ENCODE measurements around the gene GTF2IRD1.
"Not testable (repeated sequence)": the region's sequence is repeated elsewhere in the genome, so short reads cannot be mapped to it uniquely, and the experiment has no call there.

Gene GTF2IRD1

GRCh38 chr7:74493295-74493694, 39.6 kb downstream of the GTF2IRD1 start:
- no peak for ATAC-seq
- no peak for DNase-seq

- DNase-seq, result no peak
- no peak for ATAC-seq
Measured at GRCh38 chr7:74494076-74494548, 40.4 kb downstream of the GTF2IRD1 start.

DNA sequence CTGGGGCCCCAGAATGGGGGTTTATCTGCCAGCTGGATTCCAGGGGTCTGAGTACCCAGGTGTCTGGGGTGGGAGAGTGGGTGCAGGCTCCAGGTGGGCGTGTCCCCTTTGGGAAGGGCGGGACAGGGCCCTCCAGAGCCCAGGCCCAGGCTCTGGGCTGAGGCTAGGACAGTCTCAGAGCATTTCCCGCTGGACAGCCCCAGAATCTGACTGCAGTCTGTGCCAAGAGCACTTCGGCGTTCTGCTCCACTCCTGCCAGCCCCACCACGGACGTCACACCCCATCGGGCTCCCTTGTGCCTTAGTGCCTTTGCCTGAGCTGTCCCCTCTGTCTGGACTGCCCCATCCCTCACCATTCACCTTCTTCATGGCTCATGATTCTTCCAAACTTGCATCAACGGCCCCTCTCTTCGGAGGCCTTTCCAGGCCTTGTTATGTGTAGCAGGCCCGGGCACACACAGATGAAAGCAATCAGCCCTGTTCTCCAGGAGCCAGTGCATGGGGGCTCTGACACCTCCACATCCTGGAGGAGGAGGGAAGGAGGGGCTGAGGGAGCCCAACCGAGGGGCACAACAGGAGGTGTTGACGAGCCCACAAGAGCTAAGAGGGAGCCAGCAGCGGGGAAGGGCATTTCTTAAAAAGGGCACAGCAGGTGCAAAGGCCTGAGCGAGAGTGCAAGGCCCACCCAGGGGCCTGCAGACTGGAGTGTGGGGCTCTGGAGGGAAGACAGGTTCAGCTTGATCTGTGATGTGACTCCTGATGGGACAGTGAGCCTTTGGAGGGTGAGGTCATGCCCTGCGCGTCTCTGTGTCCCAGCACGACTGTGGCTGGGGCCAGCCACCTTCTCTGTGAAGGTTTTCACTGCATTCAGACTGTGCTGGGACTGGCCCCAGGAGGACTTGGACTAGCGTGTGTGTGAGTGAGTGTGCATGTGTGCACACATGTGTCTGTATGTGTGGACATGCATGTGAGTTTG, 41.7 kb downstream of the GTF2IRD1 start:
- DNase-seq (no peak), ATAC-seq (no peak)

DNA sequence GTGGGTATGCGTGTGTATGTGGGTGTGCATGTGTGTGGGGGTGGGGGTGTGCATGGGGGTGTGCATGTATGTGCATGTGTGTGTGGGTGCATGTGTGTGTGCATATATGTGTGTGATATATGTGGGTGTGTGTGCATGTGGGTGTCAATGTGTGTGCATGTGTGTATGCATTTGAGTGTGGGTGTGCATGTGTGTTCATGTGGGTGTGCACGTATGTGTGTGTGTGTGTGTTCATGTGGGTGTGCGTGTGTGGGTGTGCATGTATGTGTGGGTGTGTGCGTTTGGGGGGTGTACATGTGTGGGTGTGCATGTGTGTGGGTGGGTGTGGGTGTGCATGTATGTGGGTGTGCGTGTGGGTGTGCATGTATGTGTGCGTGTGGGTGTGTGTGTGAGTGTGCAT, 42.6 kb downstream of the GTF2IRD1 start:
- ATAC-seq (no peak), DNase-seq (no peak)

GRCh38 chr7:74496773-74497172, 43.1 kb downstream of the GTF2IRD1 start:
- ATAC-seq, DNase-seq: not testable (repeated sequence)

DNA sequence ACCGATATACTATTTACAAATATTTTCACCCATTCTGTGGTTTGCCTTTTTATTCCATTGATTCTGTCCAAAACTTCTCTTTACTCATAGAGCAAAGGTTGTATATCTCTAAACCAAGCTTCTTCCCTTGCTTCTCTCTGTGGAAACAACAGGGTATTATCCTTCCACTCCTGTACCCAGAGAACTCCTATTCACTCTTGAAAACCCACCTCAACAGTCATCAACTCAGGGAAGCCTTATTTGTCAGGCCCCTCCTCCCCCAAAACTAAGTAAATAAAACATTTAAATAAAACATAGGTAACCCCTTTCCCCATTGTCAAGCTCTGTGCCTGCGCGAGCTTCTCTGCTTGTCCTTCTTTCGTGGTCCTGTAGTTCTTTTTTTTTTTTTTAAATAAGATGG, 44.6 kb downstream of the GTF2IRD1 start:
- no peak for ATAC-seq
- DNase-seq, result no peak

DNA sequence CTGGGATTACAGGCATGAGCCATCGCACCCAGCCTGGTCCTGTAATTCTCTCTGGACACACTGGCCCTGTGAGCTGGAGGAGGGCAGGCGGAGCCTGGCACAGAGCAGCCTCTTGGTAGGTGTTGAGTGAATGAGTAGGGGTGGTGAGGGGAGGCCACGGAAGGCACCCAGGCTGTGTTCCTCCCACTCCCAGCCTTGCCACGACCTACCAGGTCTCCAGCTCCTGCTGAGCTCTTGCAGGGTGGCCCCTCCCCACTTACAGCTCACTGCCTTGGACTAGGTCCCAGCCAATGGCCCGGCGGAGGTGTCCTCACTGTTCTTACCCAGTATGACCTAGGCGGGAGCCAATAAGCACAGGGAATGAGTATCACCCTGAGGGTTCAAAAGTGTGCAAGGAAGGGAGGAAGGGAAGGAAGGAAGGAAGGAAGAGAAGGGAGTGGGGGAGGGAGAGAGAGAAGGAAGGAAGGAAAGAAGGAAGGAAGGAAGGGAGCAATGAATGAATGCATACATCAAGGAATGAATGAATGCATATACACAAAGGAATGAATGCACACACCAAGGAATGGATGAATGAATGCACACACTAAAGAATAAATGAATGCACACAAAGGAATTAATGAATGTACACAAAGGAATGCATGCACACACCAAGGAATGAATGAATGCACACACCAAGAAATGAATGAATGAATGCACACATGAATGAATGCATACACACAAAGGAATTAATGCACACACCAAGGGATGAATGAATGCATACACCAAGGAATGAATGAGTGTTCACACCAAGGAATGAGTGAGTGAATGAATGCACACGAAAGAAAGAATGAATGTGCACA, 45.5 kb downstream of the GTF2IRD1 start:
- no peak for ATAC-seq
- no peak for DNase-seq

GRCh38 chr7:74499835-74500388, 46.2 kb downstream of the GTF2IRD1 start:
- ATAC-seq, result no peak
- no peak for DNase-seq

DNA sequence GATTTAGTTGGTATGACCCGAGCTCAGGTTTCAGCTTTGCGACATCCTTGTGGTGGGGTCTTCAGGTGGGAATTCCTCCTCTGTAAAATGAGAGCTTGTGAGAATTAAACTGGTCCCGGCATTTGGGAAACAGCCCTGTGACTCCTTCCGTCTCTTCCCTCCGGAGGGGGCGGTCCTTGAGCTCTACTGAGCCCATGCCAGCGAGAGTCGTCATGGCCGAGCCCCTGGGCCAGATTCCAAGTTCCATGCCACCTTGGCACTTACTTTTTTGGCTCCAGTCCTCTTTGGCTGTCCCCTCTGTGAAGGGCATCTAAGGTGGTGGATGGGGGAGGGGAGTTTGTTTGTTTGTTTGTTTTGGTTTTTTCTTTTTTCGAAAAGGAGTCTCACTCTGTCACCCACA, 47.6 kb downstream of the GTF2IRD1 start:
- DNase-seq (no peak), ATAC-seq (no peak)

GRCh38 chr7:74502216-74502891, 48.6 kb downstream of the GTF2IRD1 start:
- no peak for ATAC-seq
- DNase-seq, result no peak

- ATAC-seq (no peak), DNase-seq (no peak)
Measured at GRCh38 chr7:74503061-74503460, 49.4 kb downstream of the GTF2IRD1 start.

GRCh38 chr7:74503943-74504342, 50.2 kb downstream of the GTF2IRD1 start:
- DNase-seq (no peak), ATAC-seq (no peak)

GRCh38 chr7:74505471-74506324, 52.0 kb downstream of the GTF2IRD1 start:
- ATAC-seq, result no peak
- DNase-seq, result no peak

GRCh38 chr7:74506325-74506724, 52.6 kb downstream of the GTF2IRD1 start:
- no peak for ATAC-seq
- DNase-seq, result no peak

DNA sequence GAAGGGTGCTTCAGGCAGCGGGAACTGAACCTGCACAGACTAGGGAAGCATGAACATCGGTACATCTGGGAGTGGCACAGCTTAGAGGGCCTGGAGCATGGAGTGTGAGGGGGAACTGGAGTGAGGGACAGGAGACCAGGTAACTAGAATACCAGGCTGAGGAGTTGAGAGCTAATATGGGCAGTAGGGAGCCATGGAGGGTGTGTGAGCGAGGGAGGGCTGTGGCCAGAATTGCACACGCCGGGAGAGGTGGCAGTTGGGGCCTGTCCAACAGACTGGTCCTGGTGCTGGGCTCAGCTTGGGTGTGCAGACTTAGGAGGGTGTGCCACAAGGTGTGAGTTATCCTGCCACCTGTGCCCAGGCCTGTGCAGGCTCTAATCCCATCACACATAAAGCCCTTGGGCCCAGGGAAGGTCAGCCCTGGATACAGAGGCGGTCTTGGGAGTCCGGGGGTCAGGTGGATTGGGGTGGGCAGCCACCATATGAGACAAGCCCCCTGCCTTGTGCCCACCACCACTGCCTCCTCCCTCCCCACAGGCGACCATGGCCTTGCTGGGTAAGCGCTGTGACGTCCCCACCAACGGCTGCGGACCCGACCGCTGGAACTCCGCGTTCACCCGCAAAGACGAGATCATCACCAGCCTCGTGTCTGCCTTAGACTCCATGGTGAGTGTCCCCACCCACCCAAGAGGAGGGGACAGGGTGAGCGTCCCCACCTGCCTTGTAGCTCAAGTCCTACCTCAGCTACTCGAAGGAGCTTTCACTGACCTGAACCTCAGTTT, 54.0 kb downstream of the GTF2IRD1 start:
- ATAC-seq, result no peak
- no peak for DNase-seq

GRCh38 chr7:74509453-74509852, 55.7 kb downstream of the GTF2IRD1 start:
- not testable (repeated sequence) for DNase-seq, ATAC-seq

DNA sequence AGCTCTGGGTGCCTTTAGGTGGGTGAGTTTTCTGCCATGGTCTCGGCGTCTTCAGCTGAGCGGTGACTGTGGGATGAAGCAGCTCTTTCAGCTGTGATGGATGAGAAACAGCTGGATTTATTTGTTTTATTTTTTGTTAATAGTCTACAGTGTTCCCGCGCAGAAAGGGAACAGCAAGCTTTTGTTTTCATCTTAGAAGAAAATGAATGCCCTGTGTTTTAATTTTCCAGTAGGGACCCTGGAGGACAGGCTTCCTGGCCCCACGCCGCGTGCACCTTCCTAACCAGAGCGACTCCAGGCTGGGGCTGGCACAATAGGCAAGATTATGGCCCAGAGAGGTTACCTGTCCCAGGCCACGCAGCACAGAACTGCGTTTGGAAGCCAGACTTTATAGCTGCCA, 57.6 kb downstream of the GTF2IRD1 start:
- no peak for ATAC-seq

GRCh38 chr7:74512762-74513161, 59.1 kb downstream of the GTF2IRD1 start:
- no peak for ATAC-seq
- no peak for DNase-seq

More for the DNA sequence above, 57.6 kb downstream of the GTF2IRD1 start:
- no peak for DNase-seq

DNA sequence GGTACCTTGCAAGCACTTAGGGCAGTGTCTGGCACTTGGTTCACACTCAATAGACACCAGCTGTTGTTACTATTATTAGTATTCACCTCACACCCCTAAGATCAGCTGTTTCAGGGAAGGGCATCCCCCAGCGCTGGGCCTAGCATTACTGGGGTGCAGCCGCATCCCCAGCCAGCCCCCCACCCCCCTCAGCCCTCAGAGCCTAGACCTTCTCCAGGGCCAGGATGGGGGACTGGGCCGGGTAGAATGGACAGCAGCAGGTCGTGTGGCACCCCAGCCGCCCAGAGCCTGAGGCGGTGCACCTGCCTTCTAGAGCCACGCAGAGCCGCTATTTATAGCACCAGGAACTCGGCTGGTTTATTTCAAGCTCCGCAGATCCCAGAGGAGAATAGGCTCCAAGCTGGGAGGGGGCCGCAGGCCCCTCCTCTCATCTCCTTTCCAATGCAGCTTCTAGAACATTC, 60.5 kb downstream of the GTF2IRD1 start:
- DNase-seq, result no peak
- no peak for ATAC-seq

DNA sequence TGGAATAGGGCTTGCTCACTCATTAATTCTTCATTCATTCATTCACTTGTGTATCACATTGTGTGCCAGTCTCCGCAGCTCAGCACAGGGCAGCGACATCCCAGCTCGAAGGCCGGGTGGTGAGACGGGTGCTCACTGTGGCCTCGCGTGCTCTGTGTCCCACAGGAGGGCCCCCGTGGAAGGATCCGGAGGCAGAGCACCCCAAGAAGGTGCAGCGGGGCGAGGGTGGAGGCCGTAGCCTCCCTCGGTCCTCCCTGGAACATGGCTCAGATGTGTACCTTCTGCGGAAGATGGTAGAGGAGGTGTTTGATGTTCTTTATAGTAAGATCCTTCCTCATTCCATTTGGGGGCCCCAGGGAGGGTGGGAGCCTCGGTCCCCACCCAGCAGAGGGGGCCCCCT, 61.6 kb downstream of the GTF2IRD1 start:
- DNase-seq (no peak), ATAC-seq (no peak)
